Brain microvascular endothelial cell (primary cell): ENCODE measurements around the gene NTN1.

Experiments used
- DNase-seq: peaks from one replicate; pipeline ENCODE4 v3.0.0-alpha.2; 2020
- H3K27ac ChIP-seq: fragments of 250-450 bp; sonication (Bioruptor Pico); 2 replicates; pipeline ENCODE4 v1.5.1; 2020; ENCODE audit warnings: mild to moderate bottlenecking, moderate library complexity
- H3K27me3 ChIP-seq: fragments of 250-450 bp; sonication (Bioruptor Pico); replicated peaks from 2 replicates; pipeline ENCODE4 v1.5.1; 2020; ENCODE audit warnings: mild to moderate bottlenecking
- H3K36me3 ChIP-seq: fragments of 250-450 bp; sonication (Bioruptor Pico); replicated peaks from 2 replicates; pipeline ENCODE4 v1.5.1; 2020; ENCODE audit warnings: mild to moderate bottlenecking
- H3K4me3 ChIP-seq: 2 replicates; pipeline ENCODE4 v1.5.1; 2011; ENCODE audit warnings: low read depth, mild to moderate bottlenecking, control low read depth, low read length, moderate library complexity
- in situ Hi-C: cut with HindIII; loops from 2 replicates; pipeline ENCODE4 v1.10.0; 2017; ENCODE audit warnings: low sequenced_read_pairs, low pct_ligation_motif_present
- TF ChIP-seq, protein P1 (sequence below): IDR thresholded peaks from 2 replicates; pipeline ENCODE4 v1.5.1; 2011; ENCODE audit warnings: low read depth, mild to moderate bottlenecking, moderate library complexity, low read length, control low read depth, inconsistent platforms; ENCODE audit errors: missing control alignments

NTN1 gene

DNA sequence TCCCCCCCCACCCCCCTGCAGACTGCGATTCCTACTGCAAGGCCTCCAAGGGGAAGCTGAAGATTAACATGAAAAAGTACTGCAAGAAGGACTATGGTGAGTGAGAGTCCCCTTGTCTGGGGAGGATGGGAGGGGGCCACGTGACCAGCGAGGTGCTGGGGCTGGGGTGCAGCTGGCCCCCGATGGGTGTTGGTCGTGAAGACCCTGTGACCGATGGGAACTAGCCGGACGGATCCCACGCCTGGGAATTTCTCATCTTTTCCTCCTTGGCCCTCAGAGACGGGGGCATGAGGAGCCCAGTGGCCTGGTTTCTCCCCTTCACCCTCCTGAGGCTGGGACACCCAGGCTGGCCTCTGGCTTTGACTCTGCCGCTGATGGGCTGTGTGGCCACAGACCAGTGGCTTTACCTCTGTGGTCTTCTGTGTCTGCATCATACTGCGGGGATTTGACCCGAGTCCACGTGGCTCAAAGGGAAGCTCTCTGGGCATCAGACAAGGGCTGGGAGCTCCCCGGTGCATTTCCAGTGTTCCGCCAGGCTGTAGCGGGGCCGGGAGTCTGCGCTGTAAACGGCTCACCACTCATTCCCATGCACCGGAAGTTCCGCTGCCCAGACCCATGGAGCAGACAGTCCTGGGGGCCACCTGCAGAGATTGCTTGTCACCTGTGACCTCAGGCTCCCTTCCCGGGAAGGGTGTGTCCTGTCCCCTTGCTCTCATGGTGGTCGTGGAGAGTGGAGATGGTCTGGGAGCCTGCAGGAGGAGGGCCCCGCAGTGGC lies 200.0 kb downstream of the NTN1 start:
- DNase-seq = no peak
- Histone ChIP-seq H3K27ac (no peak overlapping the region), H3K36me3 (no peaks in the 10 kb centered on the region), H3K4me3 (no peak overlapping the region), H3K27me3 (no peaks in the 10 kb centered on the region)
- TF ChIP-seq, protein P1, sequence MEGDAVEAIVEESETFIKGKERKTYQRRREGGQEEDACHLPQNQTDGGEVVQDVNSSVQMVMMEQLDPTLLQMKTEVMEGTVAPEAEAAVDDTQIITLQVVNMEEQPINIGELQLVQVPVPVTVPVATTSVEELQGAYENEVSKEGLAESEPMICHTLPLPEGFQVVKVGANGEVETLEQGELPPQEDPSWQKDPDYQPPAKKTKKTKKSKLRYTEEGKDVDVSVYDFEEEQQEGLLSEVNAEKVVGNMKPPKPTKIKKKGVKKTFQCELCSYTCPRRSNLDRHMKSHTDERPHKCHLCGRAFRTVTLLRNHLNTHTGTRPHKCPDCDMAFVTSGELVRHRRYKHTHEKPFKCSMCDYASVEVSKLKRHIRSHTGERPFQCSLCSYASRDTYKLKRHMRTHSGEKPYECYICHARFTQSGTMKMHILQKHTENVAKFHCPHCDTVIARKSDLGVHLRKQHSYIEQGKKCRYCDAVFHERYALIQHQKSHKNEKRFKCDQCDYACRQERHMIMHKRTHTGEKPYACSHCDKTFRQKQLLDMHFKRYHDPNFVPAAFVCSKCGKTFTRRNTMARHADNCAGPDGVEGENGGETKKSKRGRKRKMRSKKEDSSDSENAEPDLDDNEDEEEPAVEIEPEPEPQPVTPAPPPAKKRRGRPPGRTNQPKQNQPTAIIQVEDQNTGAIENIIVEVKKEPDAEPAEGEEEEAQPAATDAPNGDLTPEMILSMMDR = no peak
- in situ Hi-C loops = no loop called here

DNA sequence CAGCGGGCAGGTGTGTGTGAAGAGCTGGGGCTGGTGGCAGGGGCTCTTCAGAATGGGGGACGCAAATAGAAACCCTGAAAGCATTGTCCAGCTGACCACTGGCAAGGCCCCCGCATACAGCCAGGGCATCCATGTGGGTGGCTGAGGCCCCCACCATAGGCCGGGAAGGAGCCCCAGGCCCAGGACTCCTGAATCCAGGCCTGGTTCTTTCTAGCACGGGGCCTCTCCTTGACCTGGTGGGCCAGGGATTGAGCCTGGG lies 200.5 kb downstream of the NTN1 start:
- TF ChIP-seq, protein P1 = no peak
- Histone ChIP-seq H3K4me3 (no peak overlapping the region), H3K36me3 (no peaks in the 10 kb centered on the region), H3K27me3 (no peaks in the 10 kb centered on the region), H3K27ac (no peak overlapping the region)
- in situ Hi-C loops = no loop called here
- DNase-seq = no peak

DNA sequence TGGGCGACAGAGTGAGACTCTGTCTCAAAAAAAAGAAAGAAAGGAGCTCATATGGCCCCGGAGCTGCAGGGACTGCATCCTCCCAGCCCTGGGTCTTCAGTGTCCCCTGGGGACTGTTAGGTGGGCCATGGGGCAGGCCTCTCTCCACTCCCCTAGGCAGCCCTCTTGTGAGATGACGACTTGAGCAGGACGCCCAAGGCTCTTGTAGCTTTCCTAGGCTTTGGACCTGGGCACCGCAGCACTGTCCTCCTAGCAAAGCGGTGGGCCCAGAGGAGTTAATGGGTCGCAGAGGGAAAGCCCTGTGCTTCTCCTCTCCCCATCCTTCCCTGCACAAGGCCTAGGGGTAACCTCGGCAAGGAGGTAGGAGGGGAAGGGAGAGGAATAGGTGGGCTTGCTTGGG lies 202.2 kb downstream of the NTN1 start:
- Histone ChIP-seq H3K36me3 (no peaks in the 10 kb centered on the region), H3K27ac (no peak overlapping the region), H3K27me3 (no peaks in the 10 kb centered on the region), H3K4me3 (no peak overlapping the region)
- in situ Hi-C loops = no loop called here
- TF ChIP-seq, protein P1 = no peak
- no peak for DNase-seq

DNA sequence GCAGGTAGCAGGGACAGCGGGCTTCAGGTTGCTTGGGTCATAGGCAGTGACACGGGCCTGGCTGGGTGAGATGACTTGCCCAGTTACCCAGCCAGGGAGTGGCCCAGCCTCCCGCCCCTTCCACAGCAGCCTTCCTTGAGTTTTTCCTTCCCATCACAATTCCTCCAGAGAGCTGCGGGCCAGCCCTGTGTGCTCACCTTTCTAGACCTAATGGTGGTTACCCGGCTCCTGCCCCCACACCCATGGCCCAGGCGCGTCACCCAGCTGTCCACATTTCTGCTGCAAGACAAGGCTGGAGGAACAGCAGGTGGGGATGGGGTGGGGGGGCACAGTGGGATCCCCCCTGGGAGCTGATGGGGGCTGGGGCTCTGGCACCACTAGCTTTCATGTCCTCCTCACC lies 203.2 kb downstream of the NTN1 start:
- no peak overlapping the region for H3K4me3 ChIP-seq
- TF ChIP-seq, protein P1 = no peak
- H3K36me3 ChIP-seq = no peaks in the 10 kb centered on the region
- no peaks in the 10 kb centered on the region for H3K27me3 ChIP-seq
- H3K27ac ChIP-seq = no peak overlapping the region
- in situ Hi-C loops = no loop called here
- no peak for DNase-seq

DNA sequence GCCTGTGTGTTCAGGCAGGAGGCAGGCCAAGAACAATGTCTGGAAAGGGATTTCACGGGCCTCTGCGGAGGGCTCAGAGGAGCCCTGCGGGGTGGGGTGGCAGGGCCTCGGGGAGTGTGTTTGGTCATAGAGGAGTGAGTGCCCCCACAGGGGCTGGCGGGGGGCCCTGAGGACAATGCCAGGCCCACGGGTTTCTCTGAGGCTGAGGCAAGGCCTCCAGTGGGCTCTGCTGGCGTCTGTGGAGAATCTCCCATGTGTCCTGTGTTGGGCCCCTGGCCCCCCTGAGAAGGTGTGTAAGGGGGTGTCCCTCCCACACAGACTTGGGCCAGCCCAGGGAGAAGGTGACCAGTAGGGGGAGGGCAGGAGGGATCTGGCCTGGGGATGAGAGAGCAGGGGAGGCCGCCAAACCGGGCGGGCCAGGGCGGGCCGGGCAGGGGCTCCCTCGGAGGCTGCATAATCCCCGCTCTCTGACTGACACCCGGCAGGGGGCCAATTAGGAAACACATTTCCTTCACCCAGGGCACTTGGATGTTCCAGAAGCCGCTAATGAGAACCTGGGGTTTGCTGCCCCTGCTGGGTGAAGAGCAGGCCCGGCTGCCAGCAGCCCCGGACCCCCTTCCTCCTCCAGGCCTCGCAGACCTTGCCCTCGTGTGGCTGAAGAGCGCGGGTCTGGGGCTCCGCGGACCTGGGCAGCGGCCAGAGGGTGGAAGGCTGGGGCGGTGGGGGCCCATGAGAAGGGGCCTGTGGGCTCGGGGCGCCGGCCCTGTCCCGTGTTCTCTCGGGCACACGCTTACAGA lies 204.2 kb downstream of the NTN1 start:
- in situ Hi-C loops = no loop called here
- TF ChIP-seq, protein P1 = no peak
- no peak overlapping the region for H3K27ac ChIP-seq
- peaks cover 6% of the 10 kb centered on the region for H3K27me3 ChIP-seq
- H3K4me3 ChIP-seq = no peak overlapping the region
- no peak for DNase-seq
- no peaks in the 10 kb centered on the region for H3K36me3 ChIP-seq
